WTC11 (cell line): ENCODE measurements around the gene SULF2. TPM values are rescaled to one million over a fixed set of nuclear protein-coding genes. Genes with fewer than 3 reads are reported as not detected.

Experiments used
- ATAC-seq: fragments of 200-7000 bp; cut with Tn5 transposase; 2 replicates; pipeline ENCODE4 v1.10.0; 2021; ENCODE audit warnings: mild to moderate bottlenecking, moderate library complexity
- CTCF ChIA-PET: fragments of 300-600 bp; sonication (Branson Sonifier 250); formaldehyde crosslinking; loops from one replicate; lab custom pipeline; 2021; ENCODE audit warnings: antibody characterized with exemption; lab: Charles Lee
- POLR2A ChIA-PET: fragments of 350-600 bp; sonication (Branson Sonifier 250); formaldehyde crosslinking; loops from one replicate; lab custom pipeline; 2021; ENCODE audit warnings: antibody characterized with exemption; lab: Charles Lee
- DNase-seq: peaks from one replicate; pipeline ENCODE4 v3.0.0; 2021; ENCODE audit warnings: low spot score
- H3K27ac Mint-ChIP-seq: 2 replicates; pipeline ENCODE4 v1.8.0; 2021; ENCODE audit warnings: mixed read lengths
- H3K27me3 Mint-ChIP-seq: 2 replicates; pipeline ENCODE4 v1.8.0; 2021; ENCODE audit warnings: low read depth, mild to moderate bottlenecking, moderate library complexity, mixed read lengths
- H3K36me3 Mint-ChIP-seq: 2 replicates; pipeline ENCODE4 v1.8.0; 2021; ENCODE audit warnings: mixed read lengths
- H3K4me1 Mint-ChIP-seq: 2 replicates; pipeline ENCODE4 v1.8.0; 2022; ENCODE audit warnings: mixed read lengths
- H3K4me3 Mint-ChIP-seq: 2 replicates; pipeline ENCODE4 v1.8.0; 2021; ENCODE audit warnings: mild to moderate bottlenecking, moderate library complexity, mixed read lengths
- H3K9me3 Mint-ChIP-seq: 2 replicates; pipeline ENCODE4 v1.8.0; 2021; ENCODE audit warnings: mixed read lengths
- CDX4 ChIP-seq: fragments of 250-450 bp; sonication (Bioruptor Pico); IDR thresholded peaks from 2 replicates; pipeline ENCODE4 v1.9.0; 2021; ENCODE audit warnings: moderate library complexity, mild to moderate bottlenecking, inconsistent platforms, borderline replicate concordance
- NR2C2 ChIP-seq: sonication (generic); formaldehyde crosslinking; IDR thresholded peaks from 2 replicates; pipeline ENCODE4 v1.8.0; 2022; ENCODE audit warnings: mild to moderate bottlenecking, missing genetic modification reagents
- NR3C1 ChIP-seq: sonication (generic); formaldehyde crosslinking; conservative IDR thresholded peaks from 2 replicates; pipeline ENCODE4 v1.8.1; 2023; ENCODE audit warnings: low read depth, mild to moderate bottlenecking, missing genetic modification reagents
- PRDM15 ChIP-seq: sonication (generic); formaldehyde crosslinking; IDR thresholded peaks from 2 replicates; pipeline ENCODE4 v1.8.0; 2022; ENCODE audit warnings: missing genetic modification reagents
- SMAD3 ChIP-seq: sonication (generic); formaldehyde crosslinking; IDR thresholded peaks from 2 replicates; pipeline ENCODE4 v1.8.0; 2022; ENCODE audit warnings: missing genetic modification reagents, mild to moderate bottlenecking, borderline replicate concordance
- SOX15 ChIP-seq: fragments of 250-450 bp; sonication (Bioruptor Pico); IDR thresholded peaks from 2 replicates; pipeline ENCODE4 v1.9.0; 2021; ENCODE audit warnings: mild to moderate bottlenecking
- TEAD4 ChIP-seq: sonication (generic); formaldehyde crosslinking; IDR thresholded peaks from 2 replicates; pipeline ENCODE4 v1.8.0; 2022; ENCODE audit warnings: mild to moderate bottlenecking, missing genetic modification reagents
- TP53 ChIP-seq: sonication (generic); formaldehyde crosslinking; IDR thresholded peaks from 2 replicates; pipeline ENCODE4 v1.8.1; 2023; ENCODE audit warnings: mild to moderate bottlenecking, missing genetic modification reagents
- ZBTB43 ChIP-seq: sonication (generic); formaldehyde crosslinking; IDR thresholded peaks from 2 replicates; pipeline ENCODE4 v1.8.1; 2023; ENCODE audit warnings: mild to moderate bottlenecking, missing genetic modification reagents
- ZNF138 ChIP-seq: sonication (generic); formaldehyde crosslinking; conservative IDR thresholded peaks from 2 replicates; pipeline ENCODE4 v1.8.1; 2022; ENCODE audit warnings: mild to moderate bottlenecking, moderate library complexity, missing genetic modification reagents
- ZNF263 ChIP-seq: sonication (generic); formaldehyde crosslinking; IDR thresholded peaks from 2 replicates; pipeline ENCODE4 v1.8.1; 2022; ENCODE audit warnings: low read depth, mild to moderate bottlenecking, moderate library complexity, missing genetic modification reagents
- total RNA-seq: library from RNA; stranded (reverse); gene quantifications from 3 replicates; pipeline ENCODE4 v1.2.3, GENCODE V29; 2021
- TF ChIP-seq, protein P1 (sequence below): sonication (generic); formaldehyde crosslinking; IDR thresholded peaks from 2 replicates; pipeline ENCODE4 v1.8.1; 2022; ENCODE audit warnings: missing genetic modification reagents, borderline replicate concordance
- TF ChIP-seq, protein P2 (sequence below): sonication (generic); formaldehyde crosslinking; IDR thresholded peaks from 2 replicates; pipeline ENCODE4 v1.8.0; 2022; ENCODE audit warnings: mild to moderate bottlenecking, missing genetic modification reagents
- TF ChIP-seq, protein P3 (sequence below): fragments of 250-450 bp; sonication (Bioruptor Pico); conservative IDR thresholded peaks from 2 replicates; pipeline ENCODE4 v1.9.0; 2021; ENCODE audit warnings: mild to moderate bottlenecking
- TF ChIP-seq, protein P4 (sequence below): fragments of 250-450 bp; sonication (Bioruptor Pico); IDR thresholded peaks from 2 replicates; pipeline ENCODE4 v2.1.2; 2022; ENCODE audit warnings: mild to moderate bottlenecking, moderate library complexity

Gene SULF2
- total RNA-seq, 1 experiment from 2014 or later, result 36.0 TPM

DNA sequence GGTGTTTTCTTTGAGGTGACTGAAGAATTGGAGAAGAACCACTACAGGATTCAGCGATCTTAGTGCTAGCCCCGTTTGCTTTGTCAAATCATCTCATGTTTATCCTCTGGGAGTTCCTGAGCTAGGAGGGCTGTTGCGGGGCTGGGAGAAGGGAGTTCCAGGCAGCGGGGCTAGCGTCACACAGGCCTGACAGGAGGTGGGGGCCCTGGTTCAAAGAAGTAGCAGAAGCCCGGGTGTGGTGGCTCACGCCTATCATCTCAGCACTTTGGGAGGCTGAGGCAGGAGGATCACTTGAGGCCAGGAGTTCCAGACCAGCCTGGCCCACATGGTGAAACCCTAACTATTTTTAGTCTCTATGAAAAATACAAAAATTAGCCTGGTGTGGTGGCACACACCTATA, 33.2 kb upstream of the SULF2 start (continued):
- no peak for TF ChIP-seq PRDM15 (CRISPR knock-in tag)
- TF ChIP-seq CDX4 (CRISPR knock-in tag), result no peak
- TF ChIP-seq TP53, result no peak
- TF ChIP-seq, all 79 proteins: peak for 0

DNA sequence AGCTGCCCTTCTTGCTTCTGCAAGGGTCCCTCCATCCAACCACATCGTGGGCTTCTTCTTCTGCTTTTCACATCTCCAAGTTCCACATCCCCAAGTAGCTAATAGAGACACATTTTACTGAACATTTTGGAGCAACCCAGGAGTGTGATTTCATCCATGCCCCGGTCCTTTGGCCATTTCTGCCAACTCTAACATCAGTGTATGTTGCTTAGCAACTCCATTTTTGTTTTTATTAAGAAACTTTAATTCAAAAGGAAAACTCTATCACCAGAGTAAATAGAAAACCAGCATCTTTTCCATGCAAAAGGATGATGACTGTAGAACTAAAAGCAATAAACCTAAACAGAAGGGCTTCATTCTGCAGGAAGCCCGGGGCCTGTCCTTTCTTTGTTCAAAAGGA, 32.7 kb upstream of the SULF2 start:
- Mint-ChIP-seq H3K9me3 (peaks cover 13% of the 10 kb centered on the region), H3K4me3 (no peak overlapping the region), H3K27ac (no peak overlapping the region), H3K36me3 (no peaks in the 10 kb centered on the region), H3K27me3 (peaks cover 6% of the 10 kb centered on the region; the same call in 1 of the 2 replicates), H3K4me1 (peaks cover 9% of the 10 kb centered on the region)
- DNase-seq, result no peak
- TF ChIP-seq ZNF263, result no peak
- TF ChIP-seq, protein P1, sequence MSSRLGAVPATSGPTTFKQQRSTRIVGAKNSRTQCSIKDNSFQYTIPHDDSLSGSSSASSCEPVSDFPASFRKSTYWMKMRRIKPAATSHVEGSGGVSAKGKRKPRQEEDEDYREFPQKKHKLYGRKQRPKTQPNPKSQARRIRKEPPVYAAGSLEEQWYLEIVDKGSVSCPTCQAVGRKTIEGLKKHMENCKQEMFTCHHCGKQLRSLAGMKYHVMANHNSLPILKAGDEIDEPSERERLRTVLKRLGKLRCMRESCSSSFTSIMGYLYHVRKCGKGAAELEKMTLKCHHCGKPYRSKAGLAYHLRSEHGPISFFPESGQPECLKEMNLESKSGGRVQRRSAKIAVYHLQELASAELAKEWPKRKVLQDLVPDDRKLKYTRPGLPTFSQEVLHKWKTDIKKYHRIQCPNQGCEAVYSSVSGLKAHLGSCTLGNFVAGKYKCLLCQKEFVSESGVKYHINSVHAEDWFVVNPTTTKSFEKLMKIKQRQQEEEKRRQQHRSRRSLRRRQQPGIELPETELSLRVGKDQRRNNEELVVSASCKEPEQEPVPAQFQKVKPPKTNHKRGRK (CRISPR knock-in tag), result no peak
- no peak for TF ChIP-seq SOX15 (CRISPR knock-in tag)
- TF ChIP-seq, protein P2, sequence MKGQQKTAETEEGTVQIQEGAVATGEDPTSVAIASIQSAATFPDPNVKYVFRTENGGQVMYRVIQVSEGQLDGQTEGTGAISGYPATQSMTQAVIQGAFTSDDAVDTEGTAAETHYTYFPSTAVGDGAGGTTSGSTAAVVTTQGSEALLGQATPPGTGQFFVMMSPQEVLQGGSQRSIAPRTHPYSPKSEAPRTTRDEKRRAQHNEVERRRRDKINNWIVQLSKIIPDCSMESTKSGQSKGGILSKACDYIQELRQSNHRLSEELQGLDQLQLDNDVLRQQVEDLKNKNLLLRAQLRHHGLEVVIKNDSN (CRISPR knock-in tag), result no peak
- no peak for TF ChIP-seq NR2C2 (CRISPR knock-in tag)
- TF ChIP-seq ZBTB43 (CRISPR knock-in tag), result no peak
- no peak for TF ChIP-seq TEAD4
- no peak for TF ChIP-seq ZNF138 (CRISPR knock-in tag)
- no peak for TF ChIP-seq SMAD3
- TF ChIP-seq, protein P3, sequence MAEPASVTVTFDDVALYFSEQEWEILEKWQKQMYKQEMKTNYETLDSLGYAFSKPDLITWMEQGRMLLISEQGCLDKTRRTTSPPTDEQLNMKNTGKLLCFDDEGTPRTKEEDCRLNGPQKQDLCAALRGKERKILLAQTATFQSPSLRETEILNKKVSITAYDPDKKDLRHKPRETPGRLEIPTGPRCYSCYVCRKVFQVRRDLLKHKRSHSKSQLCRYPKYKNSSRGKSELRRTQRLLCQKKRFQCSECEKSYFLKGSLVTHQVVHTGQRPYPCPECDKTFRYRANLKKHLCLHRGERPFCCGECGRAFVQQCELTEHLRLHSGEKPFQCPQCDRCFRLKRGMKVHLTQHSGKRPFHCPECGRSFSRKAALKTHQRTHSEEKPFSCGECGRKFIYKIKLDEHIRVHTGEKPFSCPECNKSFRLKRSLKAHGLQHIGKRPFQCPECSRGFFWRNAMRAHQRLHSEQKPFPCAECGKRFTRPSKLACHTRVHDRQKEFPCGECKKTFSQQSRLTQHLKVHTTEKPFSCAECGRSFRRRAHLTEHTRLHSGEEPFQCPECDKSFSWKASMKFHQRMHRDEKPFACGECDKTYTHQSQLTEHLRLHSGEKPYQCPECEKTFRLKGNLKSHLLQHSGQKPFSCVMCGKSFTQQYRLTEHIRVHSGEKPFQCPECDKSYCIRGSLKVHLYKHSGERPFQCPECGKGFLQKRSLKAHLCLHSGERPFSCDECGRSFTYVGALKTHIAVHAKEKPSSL (CRISPR knock-in tag), result no peak
- TF ChIP-seq NR3C1, result no peak
- TF ChIP-seq, protein P4, sequence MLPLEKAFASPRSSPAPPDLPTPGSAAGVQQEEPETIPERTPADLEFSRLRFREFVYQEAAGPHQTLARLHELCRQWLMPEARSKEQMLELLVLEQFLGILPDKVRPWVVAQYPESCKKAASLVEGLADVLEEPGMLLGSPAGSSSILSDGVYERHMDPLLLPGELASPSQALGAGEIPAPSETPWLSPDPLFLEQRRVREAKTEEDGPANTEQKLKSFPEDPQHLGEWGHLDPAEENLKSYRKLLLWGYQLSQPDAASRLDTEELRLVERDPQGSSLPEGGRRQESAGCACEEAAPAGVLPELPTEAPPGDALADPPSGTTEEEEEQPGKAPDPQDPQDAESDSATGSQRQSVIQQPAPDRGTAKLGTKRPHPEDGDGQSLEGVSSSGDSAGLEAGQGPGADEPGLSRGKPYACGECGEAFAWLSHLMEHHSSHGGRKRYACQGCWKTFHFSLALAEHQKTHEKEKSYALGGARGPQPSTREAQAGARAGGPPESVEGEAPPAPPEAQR (CRISPR knock-in tag), result no peak
- ATAC-seq, result no peak
- ChIA-PET CTCF (no interaction called here), POLR2A (no interaction called here)
